CD4-positive, CD25-positive, alpha-beta regulatory T cell (primary cell): Measurements from ENCODE around the gene DIAPH2. TPM values are rescaled to one million over a fixed set of nuclear protein-coding genes. Genes with fewer than 3 reads are reported as not detected.
"Not testable (repeated sequence)": the region's sequence is repeated elsewhere in the genome, so short reads cannot be mapped to it uniquely, and the experiment has no call there.

Source experiments
- ATAC-seq, 2 donors: fragments of 150-1000 bp; cut with Tn5 transposase; one replicate each; pipeline ENCODE4 v1.10.0; 2021; ENCODE audit warnings: low read depth in 2 of 2, moderate number of reproducible peaks in 2 of 2, moderate library complexity in 1 of 2
- DNase-seq, 3 donors: peaks; one replicate each; pipeline versions ENCODE4 v3.0.0 to v3.0.0-alpha.2; 2012 to 2022; ENCODE audit warnings: mixed read lengths in 1 of 3
- H3K27ac ChIP-seq: one replicate; pipeline ENCODE4 v1.7.0; 2013; ENCODE audit warnings: mild to moderate bottlenecking, low read length; ENCODE audit not compliant: insufficient read depth, poor library complexity, severe bottlenecking
- H3K27me3 ChIP-seq: one replicate; pipeline ENCODE4 v1.7.0; 2013; ENCODE audit warnings: low read length; ENCODE audit not compliant: control insufficient read depth, insufficient read depth
- H3K36me3 ChIP-seq: one replicate; pipeline ENCODE4 v1.7.0; 2013; ENCODE audit warnings: mild to moderate bottlenecking, low read length, moderate library complexity; ENCODE audit not compliant: control insufficient read depth, insufficient read depth
- H3K4me1 ChIP-seq: 2 replicates; pipeline ENCODE4 v1.7.0; 2013; ENCODE audit warnings: mild to moderate bottlenecking, low read length; ENCODE audit not compliant: insufficient read depth, control insufficient read depth, poor library complexity, severe bottlenecking
- H3K4me3 ChIP-seq: one replicate; pipeline ENCODE4 v1.7.0; 2013; ENCODE audit warnings: low read depth, mild to moderate bottlenecking, low read length, moderate library complexity
- H3K9me3 ChIP-seq, 2 experiments: 1 replicate in 1 of 2; 2 replicates in 1 of 2; pipeline ENCODE4 v1.7.0; 2013; ENCODE audit warnings: low read length in 2 of 2, mild to moderate bottlenecking in 1 of 2, moderate library complexity in 1 of 2; ENCODE audit not compliant: control insufficient read depth in 2 of 2
- H3K27ac Mint-ChIP-seq, 3 donors: one replicate each; pipeline ENCODE4 v1.8.0; 2020 to 2022; ENCODE audit warnings: mild to moderate bottlenecking in 3 of 3, mixed read lengths in 3 of 3, moderate library complexity in 2 of 3
- H3K27me3 Mint-ChIP-seq: one replicate; pipeline ENCODE4 v1.8.0; 2022; ENCODE audit warnings: mild to moderate bottlenecking, mixed read lengths
- H3K36me3 Mint-ChIP-seq: one replicate; pipeline ENCODE4 v1.8.0; 2020; ENCODE audit warnings: mixed read lengths
- H3K4me1 Mint-ChIP-seq, 4 donors: one replicate each; pipeline ENCODE4 v1.8.0; 2020 to 2022; ENCODE audit warnings: mixed read lengths in 4 of 4, mild to moderate bottlenecking in 1 of 4
- H3K4me3 Mint-ChIP-seq, 4 donors: one replicate each; pipeline ENCODE4 v1.8.0; 2020 to 2022; ENCODE audit warnings: mild to moderate bottlenecking in 4 of 4, mixed read lengths in 4 of 4, moderate library complexity in 3 of 4
- H3K9me3 Mint-ChIP-seq, 7 donors: one replicate each; pipeline ENCODE4 v1.8.0; 2020 to 2022; ENCODE audit warnings: mixed read lengths in 7 of 7, mild to moderate bottlenecking in 3 of 7, moderate library complexity in 2 of 7
- polyA plus RNA-seq, 4 donors: library from polyadenylated mRNA; unstranded; fragments of 300-500 nt; fragmentation: Illumina TruSeq; gene quantifications; one replicate each; pipeline ENCODE4 v1.2.3, GENCODE V29; 2021
- total RNA-seq: library from RNA; stranded (reverse); gene quantifications from one replicate; pipeline ENCODE4 v1.2.3, GENCODE V29; 2022

The DIAPH2 gene
- total and polyA plus RNA-seq, 5 donors from 2014 or later, result 6.3 to 17.0 (median 6.6) TPM

DNA sequence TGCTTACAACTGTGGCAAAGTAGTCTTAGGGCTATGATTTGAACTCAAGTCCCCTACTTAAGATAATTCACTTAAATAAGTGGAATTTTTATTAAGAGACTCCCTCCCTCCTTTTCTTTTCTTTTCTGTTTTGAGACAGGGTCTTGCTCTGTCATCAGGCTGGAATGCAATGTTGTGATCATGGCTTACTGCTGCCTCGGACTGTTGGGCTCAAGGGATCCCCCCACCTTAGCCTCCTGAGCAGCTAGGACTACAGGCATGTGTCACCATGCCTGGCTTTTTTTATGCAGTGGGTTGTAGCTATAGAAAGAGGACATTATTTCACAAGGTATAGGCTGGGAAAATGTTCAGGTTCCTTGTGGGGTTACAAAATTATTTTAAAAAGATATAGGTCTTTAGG, 19.2 kb downstream of the DIAPH2 start:
- Mint-ChIP-seq H3K36me3 (peaks cover 3% of the 10 kb centered on the region), H3K4me1 (peaks cover 6 to 12% (median 7%) of the 10 kb centered on the region in 4 donors), H3K27me3 (no peaks in the 10 kb centered on the region), H3K9me3 (peaks cover 0 to 1% (median 0%) of the 10 kb centered on the region in 7 donors), H3K4me3 (no peak overlapping the region), H3K27ac (no peak overlapping the region)
- no peak overlapping the region for H3K27ac ChIP-seq
- H3K9me3 ChIP-seq, result no peaks in the 10 kb centered on the region
- DNase-seq (no peak), ATAC-seq (no peak)
- H3K36me3 ChIP-seq, result no peaks in the 10 kb centered on the region
- H3K27me3 ChIP-seq, result no peaks in the 10 kb centered on the region
- no peaks in the 10 kb centered on the region for H3K4me1 ChIP-seq
- H3K4me3 ChIP-seq, result no peak overlapping the region

DNA sequence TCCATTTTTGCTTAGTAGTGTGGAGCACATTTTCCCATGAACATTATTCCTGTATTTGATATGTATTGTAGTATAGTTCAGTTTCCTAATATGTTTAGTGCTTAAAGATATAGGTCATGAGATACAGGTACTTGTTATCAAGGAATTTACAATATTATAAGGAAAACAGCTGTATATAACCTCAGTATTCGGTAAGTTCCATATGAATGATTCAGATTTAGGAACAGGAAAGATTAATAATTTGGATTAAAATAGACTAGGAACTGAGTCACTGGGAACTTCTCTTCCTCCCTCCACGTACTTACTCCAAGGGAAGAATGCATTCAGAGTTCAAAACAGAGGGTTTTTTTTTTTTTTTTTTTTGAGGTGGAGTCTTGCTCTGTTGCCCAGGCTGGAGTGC, 20.0 kb downstream of the DIAPH2 start:
- Histone ChIP-seq H3K36me3 (no peaks in the 10 kb centered on the region), H3K4me3 (no peak overlapping the region), H3K27me3 (no peaks in the 10 kb centered on the region), H3K27ac (no peak overlapping the region), H3K4me1 (no peaks in the 10 kb centered on the region), H3K9me3 (no peaks in the 10 kb centered on the region)
- Mint-ChIP-seq H3K4me1 (peaks cover 6 to 12% (median 7%) of the 10 kb centered on the region in 4 donors), H3K36me3 (peaks cover 3% of the 10 kb centered on the region), H3K4me3 (no peak overlapping the region), H3K27ac (no peak overlapping the region), H3K9me3 (peaks cover 0 to 1% (median 0%) of the 10 kb centered on the region in 7 donors), H3K27me3 (no peaks in the 10 kb centered on the region)
- ATAC-seq, result no peak
- no peak for DNase-seq

DNA sequence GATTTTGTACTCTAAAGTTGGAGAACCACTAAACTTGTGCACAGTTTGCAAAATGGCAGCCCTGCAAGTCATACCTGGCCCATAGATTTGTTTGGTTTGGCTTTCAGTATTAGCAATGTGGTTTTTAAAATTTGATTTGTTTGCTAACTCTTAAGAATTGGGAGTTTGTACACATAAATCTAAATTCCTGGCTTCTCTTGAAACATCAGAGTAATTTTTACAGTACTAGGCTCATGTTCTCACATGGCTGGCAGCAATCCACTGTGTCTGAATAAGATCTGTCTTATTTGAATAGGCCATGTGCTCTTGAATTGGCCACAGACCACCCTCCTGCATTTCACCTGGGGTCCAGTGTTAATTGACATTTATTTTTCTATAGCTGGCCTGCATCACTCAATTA, 21.3 kb downstream of the DIAPH2 start:
- Mint-ChIP-seq H3K9me3 (peaks cover 0 to 1% (median 0%) of the 10 kb centered on the region in 7 donors), H3K36me3 (peaks cover 3% of the 10 kb centered on the region), H3K27me3 (no peaks in the 10 kb centered on the region), H3K4me3 (no peak overlapping the region), H3K4me1 (peaks cover 6 to 10% (median 7%) of the 10 kb centered on the region in 4 donors), H3K27ac (no peak overlapping the region)
- Histone ChIP-seq H3K36me3 (no peaks in the 10 kb centered on the region), H3K27ac (no peak overlapping the region), H3K4me1 (no peaks in the 10 kb centered on the region), H3K9me3 (no peaks in the 10 kb centered on the region), H3K4me3 (no peak overlapping the region), H3K27me3 (no peaks in the 10 kb centered on the region)
- DNase-seq, result no peak
- ATAC-seq, result no peak

DNA sequence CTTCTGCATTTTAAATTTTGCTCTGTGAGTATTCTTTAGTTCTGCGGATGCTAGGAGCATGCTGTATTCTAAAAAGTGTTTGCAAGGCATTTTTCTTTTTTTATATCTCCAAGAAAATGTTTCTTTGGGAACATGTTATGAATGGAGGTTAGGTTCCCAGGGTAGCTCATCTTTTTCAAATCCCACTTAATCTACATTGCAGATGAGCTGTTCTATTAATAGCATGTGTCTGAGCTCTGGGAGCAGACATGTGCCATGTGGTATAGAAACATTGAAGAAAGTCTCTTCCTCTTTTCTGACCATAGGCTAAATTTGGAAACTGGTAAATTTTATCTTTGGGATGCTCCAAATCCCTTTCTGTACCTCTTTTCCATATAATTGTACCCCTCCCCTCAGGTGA, 23.2 kb downstream of the DIAPH2 start:
- Histone ChIP-seq H3K4me3 (no peak overlapping the region), H3K4me1 (no peaks in the 10 kb centered on the region), H3K27ac (no peak overlapping the region), H3K27me3 (no peaks in the 10 kb centered on the region), H3K36me3 (no peaks in the 10 kb centered on the region), H3K9me3 (no peaks in the 10 kb centered on the region)
- peak overlapping the region in 1 of 3 donors; percentile 48 for H3K27ac Mint-ChIP-seq
- ATAC-seq, result no peak
- peaks cover 0 to 1% (median 0%) of the 10 kb centered on the region in 7 donors for H3K9me3 Mint-ChIP-seq
- peaks cover 6 to 15% (median 9%) of the 10 kb centered on the region in 4 donors for H3K4me1 Mint-ChIP-seq
- H3K27me3 Mint-ChIP-seq, result no peaks in the 10 kb centered on the region
- H3K4me3 Mint-ChIP-seq, result no peak overlapping the region
- peaks cover 3% of the 10 kb centered on the region for H3K36me3 Mint-ChIP-seq
- DNase-seq, result no peak

DNA sequence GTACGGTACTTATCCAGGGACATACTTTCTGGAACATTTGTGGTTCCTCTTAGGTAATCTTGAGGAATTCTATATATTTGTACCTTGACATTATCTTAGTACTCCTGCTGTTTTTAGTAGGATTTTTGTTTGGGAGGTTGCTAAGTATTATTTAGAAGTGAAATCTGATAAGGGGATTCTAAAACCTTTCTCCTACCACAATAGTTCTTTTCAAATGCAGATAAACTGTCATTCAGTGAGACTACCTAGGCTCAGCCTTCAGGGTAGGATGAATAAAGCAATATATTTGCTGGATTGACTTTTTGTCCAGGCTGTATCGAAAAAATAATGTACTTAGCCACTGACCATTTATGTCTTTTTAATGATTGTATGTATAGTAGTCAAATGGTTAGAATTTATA, 25.4 kb downstream of the DIAPH2 start:
- no peak overlapping the region for H3K27ac Mint-ChIP-seq
- DNase-seq (no peak), ATAC-seq (no peak)
- Histone ChIP-seq H3K27me3 (no peaks in the 10 kb centered on the region), H3K4me1 (no peaks in the 10 kb centered on the region), H3K9me3 (no peaks in the 10 kb centered on the region), H3K27ac (no peak overlapping the region), H3K36me3 (no peaks in the 10 kb centered on the region), H3K4me3 (no peak overlapping the region)
- H3K9me3 Mint-ChIP-seq, result peaks cover 0 to 1% (median 0%) of the 10 kb centered on the region in 7 donors
- no peaks in the 10 kb centered on the region for H3K27me3 Mint-ChIP-seq
- no peak overlapping the region for H3K4me3 Mint-ChIP-seq
- H3K4me1 Mint-ChIP-seq, result peaks cover 0 to 15% (median 10%) of the 10 kb centered on the region in 4 donors
- H3K36me3 Mint-ChIP-seq, result peaks cover 3% of the 10 kb centered on the region

DNA sequence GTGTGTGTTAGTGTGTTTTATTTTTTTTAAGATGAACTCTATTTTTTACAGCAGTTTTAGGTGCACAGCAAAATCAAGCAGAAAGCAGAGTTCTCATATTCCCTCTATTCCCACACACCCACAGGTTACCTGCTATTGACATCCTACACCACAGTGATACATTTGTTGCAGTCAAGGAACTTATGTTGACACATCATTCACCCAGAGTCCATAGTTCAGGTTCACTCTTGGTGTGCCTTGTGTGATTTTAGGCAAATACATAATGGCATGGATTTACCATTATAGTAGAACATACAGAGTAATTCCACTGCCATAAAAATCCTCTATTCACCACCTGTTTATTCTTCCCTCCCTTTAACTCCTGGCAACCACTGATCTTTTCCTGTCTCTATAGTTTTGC, 28.7 kb downstream of the DIAPH2 start:
- Histone ChIP-seq H3K36me3 (no peaks in the 10 kb centered on the region), H3K4me3 (no peak overlapping the region), H3K27me3 (no peaks in the 10 kb centered on the region), H3K9me3 (no peaks in the 10 kb centered on the region), H3K4me1 (no peaks in the 10 kb centered on the region), H3K27ac (no peak overlapping the region)
- ATAC-seq (no peak), DNase-seq (no peak)
- H3K36me3 Mint-ChIP-seq, result no peaks in the 10 kb centered on the region
- H3K4me1 Mint-ChIP-seq, result peaks cover 0 to 17% (median 10%) of the 10 kb centered on the region in 4 donors
- no peaks in the 10 kb centered on the region for H3K27me3 Mint-ChIP-seq
- H3K9me3 Mint-ChIP-seq, result no peaks in the 10 kb centered on the region
- H3K27ac Mint-ChIP-seq, result no peak overlapping the region
- no peak overlapping the region for H3K4me3 Mint-ChIP-seq

DNA sequence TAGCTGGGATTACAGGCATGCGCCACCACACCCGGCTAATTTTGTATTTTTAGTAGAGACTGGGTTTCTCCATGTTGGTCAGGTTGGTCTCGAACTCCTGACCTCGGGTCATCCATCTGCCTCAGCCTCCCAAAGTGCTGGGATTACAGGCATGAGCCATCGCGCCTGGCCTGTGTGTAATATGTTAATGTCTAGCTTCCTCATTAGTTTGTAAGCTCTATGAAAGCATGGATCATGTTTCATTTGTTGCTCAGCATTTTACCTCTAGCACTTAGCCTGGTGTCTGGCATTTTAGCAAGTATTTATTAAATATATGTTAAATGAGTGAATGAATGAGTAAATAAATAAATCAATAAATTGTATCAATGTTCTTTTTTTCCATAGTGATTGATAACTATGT, 29.8 kb downstream of the DIAPH2 start:
- H3K9me3 Mint-ChIP-seq, H3K27ac Mint-ChIP-seq, H3K36me3 Mint-ChIP-seq, H3K27me3 ChIP-seq, H3K9me3 ChIP-seq, H3K4me1 ChIP-seq, H3K4me3 Mint-ChIP-seq, H3K4me3 ChIP-seq, DNase-seq, H3K27me3 Mint-ChIP-seq, H3K27ac ChIP-seq, ATAC-seq, H3K36me3 ChIP-seq: not testable (repeated sequence)
- H3K4me1 Mint-ChIP-seq, result peaks cover 0 to 17% (median 9%) of the 10 kb centered on the region in 4 donors

DNA sequence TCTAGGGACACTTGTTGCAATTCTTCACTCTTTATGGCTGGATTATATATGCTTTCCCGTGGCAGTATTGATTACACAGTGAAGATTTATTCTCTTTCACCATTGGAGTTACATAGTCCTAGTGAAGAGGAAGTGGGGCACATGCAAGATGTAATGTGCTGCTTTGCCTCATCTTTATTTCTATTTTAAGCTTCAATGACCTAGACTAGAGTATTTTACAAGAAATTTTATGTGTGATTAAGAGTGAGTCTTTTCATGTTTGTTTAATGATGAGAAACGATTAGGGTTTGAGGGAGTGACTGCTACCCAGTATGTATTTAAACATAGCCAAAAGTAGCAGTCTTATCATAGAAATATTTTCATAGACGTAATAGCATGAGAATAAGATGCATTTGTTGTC, 30.8 kb downstream of the DIAPH2 start:
- H3K27ac Mint-ChIP-seq, result no peak overlapping the region
- H3K9me3 Mint-ChIP-seq, result no peaks in the 10 kb centered on the region
- no peaks in the 10 kb centered on the region for H3K9me3 ChIP-seq

More for the DNA sequence above, 30.8 kb downstream of the DIAPH2 start:
- Mint-ChIP-seq H3K4me1 (peaks cover 6 to 17% (median 9%) of the 10 kb centered on the region in 4 donors), H3K4me3 (no peak overlapping the region), H3K27me3 (no peaks in the 10 kb centered on the region), H3K36me3 (no peaks in the 10 kb centered on the region)
- Histone ChIP-seq H3K4me1 (no peaks in the 10 kb centered on the region), H3K36me3 (no peaks in the 10 kb centered on the region), H3K4me3 (no peak overlapping the region), H3K27ac (no peak overlapping the region), H3K27me3 (no peaks in the 10 kb centered on the region)
- ATAC-seq (no peak), DNase-seq (no peak)
